Lung (tissue), 12 donors: ENCODE results near the gene CFAP298. TPM values are rescaled to one million over a fixed set of nuclear protein-coding genes. Genes with fewer than 3 reads are reported as not detected.

Experiments used
- ATAC-seq: fragments of 200-7000 bp; cut with Tn5 transposase; one replicate; pipeline ENCODE4 v1.9.1; 2020; ENCODE audit warnings: moderate number of reproducible peaks; ENCODE audit not compliant: insufficient read depth, low FRiP score
- DNase-seq, 3 donors: peaks; one replicate each; pipeline ENCODE4 v3.0.0-alpha.2; 2013 to 2017
- H3K27ac ChIP-seq, 2 donors: one replicate each; pipeline ENCODE4 v1.5.1; 2013; ENCODE audit warnings: mild to moderate bottlenecking in 2 of 2, moderate library complexity in 2 of 2, control low read depth in 1 of 2, inconsistent platforms in 1 of 2, low read depth in 1 of 2, low read length in 1 of 2
- H3K27me3 ChIP-seq, 3 donors: one replicate each; pipeline ENCODE4 v1.5.1; 2013; ENCODE audit warnings: low read length in 2 of 3; ENCODE audit not compliant: control insufficient read depth in 3 of 3, insufficient read depth in 3 of 3
- H3K36me3 ChIP-seq, 4 donors: one replicate each; pipeline ENCODE4 v1.5.1; 2013; ENCODE audit warnings: low read length in 4 of 4, mild to moderate bottlenecking in 1 of 4, moderate library complexity in 1 of 4; ENCODE audit not compliant: control insufficient read depth in 4 of 4, insufficient read depth in 4 of 4
- H3K4me1 ChIP-seq, 5 donors: one replicate each; pipeline ENCODE4 v1.5.1; 2013; ENCODE audit warnings: low read length in 5 of 5, mild to moderate bottlenecking in 2 of 5, moderate library complexity in 1 of 5; ENCODE audit not compliant: control insufficient read depth in 5 of 5, insufficient read depth in 5 of 5
- H3K4me3 ChIP-seq: one replicate; pipeline ENCODE4 v1.5.1; 2013; ENCODE audit warnings: mild to moderate bottlenecking, control low read depth, moderate library complexity
- H3K9ac ChIP-seq, 2 donors: one replicate each; pipeline ENCODE4 v1.5.1; 2013; ENCODE audit warnings: low read length in 2 of 2, control low read depth in 1 of 2; ENCODE audit not compliant: insufficient read depth in 1 of 2
- H3K9me3 ChIP-seq, 4 donors: one replicate each; pipeline ENCODE4 v1.5.1; 2013; ENCODE audit warnings: low read length in 3 of 4, mild to moderate bottlenecking in 1 of 4, moderate library complexity in 1 of 4; ENCODE audit not compliant: control insufficient read depth in 4 of 4, insufficient read depth in 3 of 4
- CTCF ChIP-seq: IDR thresholded peaks from 2 replicates; pipeline ENCODE4 v1.5.1; 2012; ENCODE audit warnings: mild to moderate bottlenecking; ENCODE audit errors: control extremely low read depth, extremely low read depth
- WGBS, 2 donors: extraction: QIAGEN DNeasy Blood & Tissue Kit; methylation state at CpG; one replicate each; pipeline ENCODE4 v1.1.7; 2013; 5-methylcytosine and 5-hydroxymethylcytosine counted together
- polyA plus RNA-seq, 2 donors: library from polyadenylated mRNA; stranded (reverse); fragments of 200-250 nt; gene quantifications; one replicate each; pipeline ENCODE4 v1.2.1, GENCODE V29; 2013
- total RNA-seq, 2 donors: library from RNA; depleted of rRNA in 1 of 2; stranded (reverse); fragments of >200 nt in 1 of 2; gene quantifications; one replicate each; pipeline ENCODE4 v1.2.1, GENCODE V29; 2014 to 2021
- donor health status: control.
- donor health status: control.
- donor health status: Bipolar disorder and iron deficiency.
- donor health status: healthy.
- donor health status: DM: yes; HTN: yes; CAD: no.

The CFAP298 gene
- total and polyA plus RNA-seq, 4 donors, result 27.6 to 61.2 (median 50.5) TPM

DNA sequence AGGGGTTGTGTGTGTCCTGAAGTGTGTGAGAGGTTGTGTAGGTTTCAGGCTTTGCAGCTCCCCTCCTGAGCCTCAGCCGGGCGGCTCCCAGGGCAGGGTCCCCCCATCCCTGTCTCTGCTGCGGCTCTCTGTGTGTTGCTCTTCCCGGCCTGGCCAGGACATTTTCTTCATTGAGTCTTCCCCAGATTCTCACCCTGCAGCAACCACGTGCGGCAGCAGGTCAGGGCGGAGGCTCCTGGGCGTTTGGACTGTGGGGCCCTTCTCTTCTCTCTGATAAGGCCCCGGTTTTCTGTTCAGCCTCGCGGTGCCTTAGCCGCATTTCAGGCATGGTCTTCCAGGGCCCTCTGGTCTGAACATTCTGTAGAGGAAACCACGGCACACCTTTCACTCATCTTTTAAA, 25.1 kb downstream of the CFAP298 start:
- DNase-seq, result no peak

DNA sequence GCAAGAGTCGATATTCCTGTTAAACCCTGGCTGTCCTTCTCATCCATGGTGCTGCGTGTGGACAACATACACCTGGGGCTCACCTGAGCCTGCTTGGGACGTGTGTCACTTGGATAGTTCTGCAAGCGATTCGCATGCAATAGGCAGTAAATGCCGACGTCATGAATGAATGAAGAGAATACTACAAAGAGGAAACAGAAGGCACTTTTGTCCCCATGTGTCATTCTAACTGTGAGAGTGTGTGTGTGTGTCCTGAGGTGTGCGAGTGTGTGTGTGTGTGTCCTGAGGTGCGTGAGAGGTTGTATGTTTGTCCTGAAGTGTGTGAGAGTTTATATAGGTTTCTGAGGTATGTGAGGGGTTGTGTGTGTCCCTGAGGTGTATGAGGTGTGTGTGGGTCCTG, 26.2 kb downstream of the CFAP298 start:
- Histone ChIP-seq H3K27me3 (peaks cover 0 to 5% (median 0%) of the 10 kb centered on the region in 3 donors), H3K9ac (no peak overlapping the region), H3K9me3 (no peaks in the 10 kb centered on the region), H3K27ac (no peak overlapping the region), H3K36me3 (no peaks in the 10 kb centered on the region), H3K4me1 (no peaks in the 10 kb centered on the region), H3K4me3 (no peak overlapping the region)
- TF ChIP-seq CTCF, result no peak
- DNase-seq (no peak), ATAC-seq (no peak)
- WGBS, 2 donors, result 85 to 87% methylated on average over 9 of the region's 9 CpGs

More for the DNA sequence above, 25.1 kb downstream of the CFAP298 start:
- peaks cover 0 to 5% (median 0%) of the 10 kb centered on the region in 3 donors for H3K27me3 ChIP-seq
- no peak for ATAC-seq
- WGBS, 2 donors, result 73 to 97% methylated on average over 13 of the region's 13 CpGs
- H3K4me3 ChIP-seq, result no peak overlapping the region
- H3K9ac ChIP-seq, result no peak overlapping the region
- no peak for TF ChIP-seq CTCF
- no peak overlapping the region for H3K27ac ChIP-seq
- no peaks in the 10 kb centered on the region for H3K36me3 ChIP-seq
- H3K4me1 ChIP-seq, result no peaks in the 10 kb centered on the region
- no peaks in the 10 kb centered on the region for H3K9me3 ChIP-seq

GRCh38 chr21:32585042-32585710, 27.0 kb downstream of the CFAP298 start, which contains the start of gene TCP10L:
Gene TCP10L (minus strand): TSS chr21:32585523. CDS start chr21:32584304, 1,219 bp downstream.
- no peak for ATAC-seq
- Histone ChIP-seq H3K9me3 (no peaks in the 10 kb centered on the region), H3K9ac (no peak within 1 kb of the TSS), H3K27me3 (peaks cover 0 to 5% (median 0%) of the 10 kb centered on the region in 3 donors), H3K4me3 (no peak within 1 kb of the TSS), H3K4me1 (no peaks in the 10 kb centered on the region), H3K27ac (no peak within 1 kb of the TSS), H3K36me3 (no peaks in the 10 kb centered on the region)
- DNase-seq, result no peak
- 87 to 88% methylated on average over 17 of the region's 17 CpGs for WGBS, 2 donors
- TF ChIP-seq CTCF, result no peak
